Fibroblast of lung (primary cell): ENCODE results near the gene IDH1. TPM values are rescaled to one million over a fixed set of nuclear protein-coding genes. Genes with fewer than 3 reads are reported as not detected.
A peak's percentile ranks its signal among the peaks of the same experiment; 100 is the strongest.

Experiments used
- DNase-seq, 2 donors: peaks; one replicate each; pipeline versions ENCODE4 v3.0.0 to v3.0.0-alpha.2; 2010; ENCODE audit warnings: low read depth in 2 of 2
- H2AFZ ChIP-seq: 2 replicates; pipeline ENCODE4 v1.5.1; 2012; ENCODE audit warnings: low read length, control low read depth, inconsistent platforms
- H3K27ac ChIP-seq: 2 replicates; pipeline ENCODE4 v1.5.1; 2011; ENCODE audit warnings: low read length, control low read depth; ENCODE audit not compliant: insufficient read depth
- H3K27me3 ChIP-seq: 2 replicates; pipeline ENCODE4 v1.5.1; 2011; ENCODE audit warnings: mild to moderate bottlenecking, low read length; ENCODE audit not compliant: control insufficient read depth, insufficient read depth
- H3K36me3 ChIP-seq: 2 replicates; pipeline ENCODE4 v1.5.1; 2011; ENCODE audit warnings: low read length; ENCODE audit not compliant: control insufficient read depth, insufficient read depth
- H3K4me1 ChIP-seq: 2 replicates; pipeline ENCODE4 v1.5.1; 2011; ENCODE audit warnings: low read length; ENCODE audit not compliant: control insufficient read depth, insufficient read depth; ENCODE audit errors: extremely low read depth
- H3K4me2 ChIP-seq: 2 replicates; pipeline ENCODE4 v1.5.1; 2011; ENCODE audit warnings: low read length, control low read depth; ENCODE audit not compliant: insufficient read depth; ENCODE audit errors: extremely low read depth
- H3K4me3 ChIP-seq, 4 experiments: fragments of 200-600 bp in 1 of 4; sonication (generic) in 1 of 4; replicated peaks in 1 of 4; 2 replicates each; pipeline ENCODE4 v1.5.1; 2011 to 2016; ENCODE audit warnings: low read length in 4 of 4, low read depth in 3 of 4, mild to moderate bottlenecking in 3 of 4, control low read depth in 2 of 4, inconsistent platforms in 1 of 4, mixed read lengths in 1 of 4; ENCODE audit not compliant: insufficient read depth in 1 of 4; ENCODE audit errors: control extremely low read depth in 1 of 4
- H3K79me2 ChIP-seq: 2 replicates; pipeline ENCODE4 v1.5.1; 2012; ENCODE audit warnings: mild to moderate bottlenecking, low read length, inconsistent platforms; ENCODE audit not compliant: control insufficient read depth, insufficient read depth
- H3K9ac ChIP-seq: 2 replicates; pipeline ENCODE4 v1.5.1; 2011; ENCODE audit warnings: mild to moderate bottlenecking, low read length, control low read depth; ENCODE audit not compliant: insufficient read depth
- H3K9me3 ChIP-seq: 2 replicates; pipeline ENCODE4 v1.5.1; 2012; ENCODE audit warnings: low read depth, low read length; ENCODE audit not compliant: control insufficient read depth, insufficient read depth
- H4K20me1 ChIP-seq: 2 replicates; pipeline ENCODE4 v1.5.1; 2011; ENCODE audit warnings: low read length; ENCODE audit not compliant: control insufficient read depth, insufficient read depth; ENCODE audit errors: extremely low read depth
- CTCF ChIP-seq, 2 donors: IDR thresholded peaks in 1 of 2; conservative IDR thresholded peaks in 1 of 2; 1 replicate in 1 of 2; 2 replicates in 1 of 2; pipeline ENCODE4 v1.5.1; 2011 to 2012; ENCODE audit warnings: low read length in 2 of 2, control low read depth in 1 of 2, inconsistent platforms in 1 of 2, low read depth in 1 of 2, mild to moderate bottlenecking in 1 of 2
- EZH2 ChIP-seq: IDR thresholded peaks from 2 replicates; pipeline ENCODE4 v1.5.1; 2012; ENCODE audit warnings: low read length, control low read depth, mild to moderate bottlenecking; ENCODE audit errors: missing control alignments
- polyA plus RNA-seq, 2 donors: library from polyadenylated mRNA; depleted of rRNA in 1 of 2; stranded (reverse) in 1 of 2; unstranded in 1 of 2; fragments of >200 nt; gene quantifications; 2 replicates each; pipeline ENCODE4 v1.2.1, GENCODE V29; 2011 to 2012; ENCODE audit warnings: missing spikeins in 1 of 2
- total RNA-seq: library from RNA; depleted of rRNA; stranded (reverse); fragments of >200 nt; gene quantifications from 2 replicates; pipeline ENCODE4 v1.2.1, GENCODE V29; 2014

The IDH1 gene
- total and polyA plus RNA-seq, 2 donors (not counting 1 experiment from before 2014, with no cell fraction given): 199 to 378 TPM

- Histone ChIP-seq H3K27me3 (no peaks in the 10 kb centered on the region), H3K4me2 (peak overlapping the region; percentile 49), H3K9me3 (no peaks in the 10 kb centered on the region), H4K20me1 (no peaks in the 10 kb centered on the region), H3K4me3 (peak overlapping the region; percentile 74 to 94 (median 90)), H3K36me3 (no peaks in the 10 kb centered on the region), H2AFZ (no peak overlapping the region), H3K9ac (peak overlapping the region; percentile 84), H3K27ac (peak overlapping the region; percentile 96), H3K79me2 (peaks cover 42% of the 10 kb centered on the region), H3K4me1 (peaks cover 5% of the 10 kb centered on the region)
- peak in 1 of 2 donors; percentile 32 for DNase-seq
- TF ChIP-seq CTCF (conservative IDR thresholded peaks at IDR 0.05 in 1 of 2, IDR thresholded peaks at IDR 0.05 in 1 of 2; ENCODE audit: low read depth in 1 of 2, low read length in 2 of 2): no peak
These were observed 12.1 kb upstream of the IDH1 start for GRCh38 chr2:208266936-208267335.

- Histone ChIP-seq H3K36me3 (no peaks in the 10 kb centered on the region), H3K4me1 (peaks cover 5% of the 10 kb centered on the region), H3K79me2 (peaks cover 42% of the 10 kb centered on the region), H2AFZ (peak overlapping the region; percentile 19), H3K4me2 (peak overlapping the region; percentile 49), H3K9me3 (no peaks in the 10 kb centered on the region), H3K27me3 (no peaks in the 10 kb centered on the region), H3K9ac (peak overlapping the region; percentile 84), H3K27ac (peak overlapping the region; percentile 96), H3K4me3 (peak overlapping the region; percentile 74 to 94 (median 90)), H4K20me1 (no peaks in the 10 kb centered on the region)
- peak; percentile 38 to 59 for DNase-seq
- TF ChIP-seq CTCF (conservative IDR thresholded peaks at IDR 0.05 in 1 of 2, IDR thresholded peaks at IDR 0.05 in 1 of 2; ENCODE audit: low read depth in 1 of 2, low read length in 2 of 2): no peak
- TF ChIP-seq EZH2: no peak
These were observed 11.7 kb upstream of the IDH1 start for GRCh38 chr2:208266553-208266893.

- Histone ChIP-seq H4K20me1 (no peaks in the 10 kb centered on the region), H3K4me1 (peaks cover 5% of the 10 kb centered on the region)
These were observed 11.1 kb upstream of the IDH1 start, which contains the start of gene PIKFYVE for GRCh38 chr2:208265801-208266552. Gene PIKFYVE (plus strand): TSS chr2:208266255. CDS start chr2:208271520, 5,265 bp downstream.

More at GRCh38 chr2:208265801-208266552, 11.1 kb upstream of the IDH1 start, which contains the start of gene PIKFYVE:
- Histone ChIP-seq H3K4me2 (peak within 1 kb of the TSS; percentile 92), H3K9ac (peak within 1 kb of the TSS; percentile 84), H3K79me2 (peaks cover 42% of the 10 kb centered on the region), H3K36me3 (no peaks in the 10 kb centered on the region), H3K9me3 (no peaks in the 10 kb centered on the region), H3K27me3 (no peaks in the 10 kb centered on the region), H3K4me3 (peak within 1 kb of the TSS; percentile 74 to 94 (median 90)), H3K27ac (peak within 1 kb of the TSS; percentile 96), H2AFZ (peak within 1 kb of the TSS; percentile 98)
- TF ChIP-seq CTCF (conservative IDR thresholded peaks at IDR 0.05 in 1 of 2, IDR thresholded peaks at IDR 0.05 in 1 of 2; ENCODE audit: low read depth in 1 of 2, low read length in 2 of 2): no peak
- no peak for TF ChIP-seq EZH2
- DNase-seq: peak; percentile 98
